Stimulated activated naive CD4-positive, alpha-beta T cell (primary cell): ENCODE results near the gene DUSP6.
"Not testable (repeated sequence)": the region's sequence is repeated elsewhere in the genome, so short reads cannot be mapped to it uniquely, and the experiment has no call there.

Experiments used
- DNase-seq, 6 experiments: peaks; one replicate each; lab custom pipeline; 2025; lab: John Stamatoyannopoulos, UW

DUSP6 gene

GRCh38 chr12:89351489-89352241 is 636 bp downstream of the DUSP6 start:
- peak in 5 of 6 experiments; percentile 10 to 70 (median 45) for DNase-seq

GRCh38 chr12:89350630-89351488 is 1.4 kb downstream of the DUSP6 start:
- DNase-seq: peak in 3 of 6 experiments; percentile 11 to 43 (median 28)

DNA sequence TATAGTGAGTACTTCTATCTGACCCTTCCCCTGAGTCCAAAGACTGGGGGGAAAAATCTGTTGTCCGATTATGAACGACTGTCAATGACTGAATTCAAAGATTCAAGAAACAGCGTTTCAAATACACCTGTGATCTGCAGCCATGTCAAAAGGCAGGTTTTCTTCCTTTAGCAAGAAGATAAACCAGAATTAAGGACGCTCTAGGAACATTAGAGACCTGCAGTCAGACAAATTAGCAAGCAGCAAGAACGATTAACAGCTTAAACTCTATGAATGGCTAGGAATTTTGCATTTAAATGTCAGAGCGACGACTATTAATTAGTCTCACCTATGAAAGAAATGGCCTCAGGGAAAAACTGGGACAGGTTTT is 2.1 kb downstream of the DUSP6 start:
- no peak for DNase-seq

DNA sequence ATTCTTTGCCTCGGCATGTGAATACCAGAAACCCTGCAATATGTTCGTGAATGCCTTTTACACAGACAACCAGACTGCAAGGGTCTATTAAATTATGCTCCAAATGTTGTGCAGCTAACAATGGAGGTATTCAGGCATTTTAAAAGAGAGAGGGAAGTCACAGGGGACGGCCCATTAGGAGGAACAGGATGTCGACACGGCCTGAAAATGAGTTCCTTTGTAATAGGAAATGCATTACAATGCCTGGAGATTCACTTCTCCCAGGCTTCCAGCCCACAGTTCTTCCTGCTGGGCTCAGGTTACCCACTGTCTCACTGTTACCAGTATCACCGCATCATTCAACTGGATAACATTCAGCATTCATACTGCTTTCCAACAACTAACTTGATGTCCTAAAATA is 2.5 kb downstream of the DUSP6 start:
- no peak for DNase-seq

GRCh38 chr12:89348894-89349699 is 3.2 kb downstream of the DUSP6 start:
- no peak for DNase-seq

GRCh38 chr12:89347325-89347829 is 4.9 kb downstream of the DUSP6 start:
- DNase-seq: no peak

DNA sequence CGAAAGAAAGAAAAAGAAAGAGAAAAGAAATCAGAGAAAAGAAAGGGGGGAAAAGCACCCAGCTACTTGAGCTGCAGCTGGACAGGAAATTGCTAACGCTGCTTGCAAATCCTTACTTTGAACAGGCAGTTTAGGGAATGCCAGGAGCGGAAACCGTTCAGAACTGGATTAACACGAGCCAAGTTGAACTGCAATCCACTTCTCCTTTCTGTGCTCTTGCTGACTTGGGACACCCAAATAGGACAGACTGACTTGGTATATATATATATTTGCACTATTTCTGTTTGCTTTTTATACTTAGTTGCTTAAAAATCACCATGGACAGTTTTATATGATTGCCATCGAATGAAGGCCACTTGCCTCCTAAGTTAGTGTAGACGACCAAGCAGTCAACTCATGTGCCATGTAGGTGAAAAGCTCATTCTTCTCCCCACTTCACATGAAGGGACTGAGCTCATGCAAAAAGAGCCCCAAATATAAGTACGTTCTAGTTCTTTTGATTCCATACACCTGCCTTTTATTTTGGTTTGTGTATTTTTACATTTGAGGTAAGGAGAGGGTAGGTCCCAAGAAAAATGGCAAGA is 5.5 kb downstream of the DUSP6 start:
- DNase-seq: peak in 1 of 6 experiments; percentile 4

- peak in 2 of 6 experiments; percentile 4 to 11 for DNase-seq
Measured at GRCh38 chr12:89345830-89346740, 6.2 kb downstream of the DUSP6 start.

- no peak for DNase-seq
Measured at GRCh38 chr12:89345376-89345775, 6.9 kb downstream of the DUSP6 start.

DNA sequence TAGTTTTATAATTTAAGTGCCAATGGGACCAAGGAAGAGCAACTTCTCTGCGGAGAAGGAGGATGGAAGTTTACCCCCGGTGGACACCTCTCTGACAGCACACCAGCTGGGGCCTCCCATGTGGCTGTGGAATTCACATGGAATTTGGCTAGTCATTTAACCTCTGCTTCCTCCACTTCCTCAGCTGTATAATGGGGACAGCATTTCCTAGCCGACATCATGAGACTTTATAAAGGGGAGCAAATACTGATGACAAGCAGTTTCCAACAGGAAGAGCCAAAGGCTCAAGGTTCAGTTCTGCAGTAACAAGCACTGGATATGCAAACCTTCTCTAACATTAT is 7.5 kb downstream of the DUSP6 start:
- DNase-seq: no peak

GRCh38 chr12:89344043-89344861 is 8.0 kb downstream of the DUSP6 start:
- no peak for DNase-seq

DNA sequence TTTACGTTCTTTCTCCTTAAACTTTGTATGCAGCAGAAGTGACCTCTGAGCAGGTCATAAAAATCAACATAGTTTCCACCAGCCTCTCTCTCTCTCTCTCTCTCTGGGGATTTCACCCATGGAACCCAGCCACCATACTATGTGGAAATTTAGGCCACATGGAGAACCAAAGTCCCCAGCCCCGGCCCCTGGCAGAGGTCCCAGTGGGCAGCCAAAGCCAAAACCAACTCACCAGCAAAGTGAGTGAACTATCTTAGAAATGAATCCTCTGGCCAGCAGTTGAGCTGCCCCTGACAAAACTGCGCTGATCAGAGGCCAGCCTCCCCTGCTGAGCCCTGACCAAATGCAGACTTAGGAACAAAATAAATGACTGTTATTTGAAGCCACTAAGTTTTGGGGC is 9.2 kb downstream of the DUSP6 start:
- DNase-seq: no peak

- no peak for DNase-seq
Measured at GRCh38 chr12:89340861-89341260, 11.4 kb downstream of the DUSP6 start.

DNA sequence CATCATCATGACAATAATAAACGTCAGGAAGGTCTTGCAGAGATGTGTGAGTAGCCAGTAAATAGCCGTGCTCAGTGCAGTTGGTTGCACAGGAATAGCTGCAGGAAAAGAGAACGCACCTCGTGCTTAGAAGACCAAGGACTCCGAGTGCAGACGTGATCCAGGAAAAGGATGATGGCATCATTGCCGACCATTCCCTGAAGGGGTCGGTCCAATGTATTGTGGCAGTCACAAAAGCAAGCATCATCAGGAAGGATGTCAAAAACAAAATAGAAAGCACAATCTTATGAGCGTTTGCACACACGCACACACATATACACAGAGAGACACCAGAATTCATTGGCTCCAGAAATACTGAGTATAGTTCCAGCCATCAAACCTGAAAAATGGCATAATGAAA is 12.8 kb downstream of the DUSP6 start:
- DNase-seq: no peak

DNA sequence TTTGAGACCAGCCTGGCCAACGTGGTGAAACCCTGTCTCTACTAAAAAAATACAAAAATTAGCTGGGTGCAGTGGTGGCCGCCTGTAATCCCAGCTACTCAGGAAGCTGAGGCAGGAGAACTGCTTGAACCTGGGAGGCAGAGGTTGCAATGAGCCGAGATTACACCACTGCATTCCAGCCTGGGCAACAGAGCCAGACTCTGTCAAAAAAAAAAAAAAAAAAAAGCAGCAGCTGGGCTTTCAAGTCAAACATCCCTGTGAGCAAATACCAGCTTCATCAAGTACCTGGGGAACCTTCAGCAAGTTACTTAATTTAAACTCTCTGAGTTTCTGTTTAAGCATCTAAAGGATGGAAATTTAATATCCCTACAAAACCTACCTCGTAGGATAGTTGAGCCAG is 15.2 kb downstream of the DUSP6 start:
- not testable (repeated sequence) for DNase-seq

GRCh38 chr12:89335452-89336244 is 16.7 kb downstream of the DUSP6 start:
- no peak for DNase-seq

DNA sequence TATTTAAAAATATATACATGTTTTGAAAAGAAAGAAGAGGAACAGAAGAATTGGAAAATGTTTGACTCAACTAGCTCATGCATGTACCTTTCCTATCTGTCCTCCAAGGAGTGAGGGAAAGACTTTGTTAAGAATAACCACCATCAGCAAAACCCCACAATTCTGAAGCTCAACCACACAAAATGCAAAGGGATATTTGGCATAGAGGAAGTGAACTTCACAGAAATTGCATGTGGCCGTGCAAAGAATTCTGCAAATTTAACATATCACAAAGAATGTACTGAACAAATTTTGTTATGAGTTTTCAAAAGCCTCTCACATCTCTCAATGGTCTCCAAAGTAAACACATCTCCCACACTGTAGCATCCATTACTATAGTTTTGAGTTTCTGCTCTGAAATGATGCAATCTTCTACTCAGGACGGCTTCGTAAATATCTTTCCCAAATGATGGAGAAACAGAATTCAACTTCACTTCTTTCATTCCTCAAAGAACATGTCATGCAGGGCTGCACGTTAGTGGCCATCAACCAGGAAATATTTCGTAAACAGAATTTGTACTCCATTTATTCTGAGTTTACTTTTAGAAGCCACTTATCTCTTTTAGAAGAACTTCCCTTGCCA is 17.6 kb downstream of the DUSP6 start:
- no peak for DNase-seq

DNA sequence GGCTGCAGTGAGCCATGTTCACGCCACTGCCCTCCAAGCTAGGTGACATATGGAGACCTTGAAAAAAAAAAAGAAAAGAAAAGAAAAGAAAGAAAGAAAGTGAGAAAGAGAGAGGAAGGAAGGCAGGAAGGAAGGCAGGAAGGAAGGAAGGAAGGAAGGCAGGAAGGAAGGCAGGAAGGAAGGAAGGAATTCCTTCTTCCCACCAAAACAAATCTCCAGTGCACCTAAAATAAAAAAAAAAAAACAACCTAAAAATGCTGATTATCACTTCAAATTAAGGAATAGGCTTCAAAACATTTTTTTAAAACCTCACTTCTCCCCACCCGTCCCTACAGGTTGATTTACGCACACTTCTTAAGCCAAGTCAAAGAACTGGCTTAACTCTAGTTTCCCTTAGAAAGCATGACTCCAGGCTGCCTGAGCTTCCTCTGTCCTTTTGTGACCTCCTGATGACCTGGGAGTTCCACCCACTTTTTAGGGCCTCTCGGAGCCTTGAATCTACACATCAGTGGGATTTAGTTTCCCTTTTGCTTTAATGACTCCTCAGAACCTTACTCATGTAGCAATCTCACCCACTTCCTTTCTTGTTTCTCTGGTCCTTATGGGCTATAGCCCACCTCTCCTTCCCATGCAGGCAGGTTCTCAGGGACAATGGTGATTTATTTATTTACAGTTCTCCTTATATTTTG is 18.6 kb downstream of the DUSP6 start:
- DNase-seq: peak in 1 of 6 experiments; percentile 2
